HL-60 (cell line): ENCODE measurements around the gene AIRE.
"Not testable (repeated sequence)": the region's sequence is repeated elsewhere in the genome, so short reads cannot be mapped to it uniquely, and the experiment has no call there.

Experiments used
- DNase-seq, 2 experiments: peaks; one replicate each; pipeline ENCODE4 v3.0.0-alpha.2; 2010 to 2020; ENCODE audit warnings: low read depth in 1 of 2, low spot score in 1 of 2
- H3K27ac ChIP-seq: fragments of 250-450 bp; sonication (Bioruptor Pico); replicated peaks from 2 replicates; pipeline ENCODE4 v1.5.1; 2020; ENCODE audit warnings: mild to moderate bottlenecking, moderate library complexity
- H3K27me3 ChIP-seq: fragments of 250-450 bp; sonication (Bioruptor Pico); 2 replicates; pipeline ENCODE4 v1.5.1; 2021; ENCODE audit warnings: mild to moderate bottlenecking, moderate library complexity; ENCODE audit not compliant: insufficient read depth, poor library complexity, severe bottlenecking
- H3K4me3 ChIP-seq: replicated peaks from 2 replicates; pipeline ENCODE4 v1.5.1; 2011; ENCODE audit warnings: mild to moderate bottlenecking, control low read depth, low read length; ENCODE audit not compliant: insufficient read depth
- CTCF ChIP-seq: IDR thresholded peaks from one replicate; pipeline ENCODE4 v1.5.1; 2011; ENCODE audit warnings: low read length, control low read depth, inconsistent platforms; ENCODE audit not compliant: insufficient read depth
- GABPA ChIP-seq: IDR thresholded peaks from 2 replicates; pipeline ENCODE4 v1.6.1; 2012; ENCODE audit warnings: low read depth
- POLR2AphosphoS5 ChIP-seq: IDR thresholded peaks from 2 replicates; pipeline ENCODE4 v1.6.1; 2012; ENCODE audit warnings: low read depth
- REST ChIP-seq: IDR thresholded peaks from 2 replicates; pipeline ENCODE4 v1.6.1; 2012; ENCODE audit warnings: low read depth; ENCODE audit not compliant: insufficient replicate concordance
- SPI1 ChIP-seq: IDR thresholded peaks from 2 replicates; pipeline ENCODE4 v1.6.1; 2012; ENCODE audit warnings: low read depth, mild to moderate bottlenecking, borderline replicate concordance

AIRE gene

GRCh38 chr21:44300262-44300959, 14.7 kb downstream of the AIRE start:
- DNase-seq: peak; percentile 71 to 74
- Histone ChIP-seq H3K27ac (peak overlapping the region; percentile 59), H3K27me3 (no peaks in the 10 kb centered on the region), H3K4me3 (peak overlapping the region; percentile 88)
- no peak for TF ChIP-seq REST
- TF ChIP-seq POLR2AphosphoS5: no peak
- no peak for TF ChIP-seq GABPA
- TF ChIP-seq CTCF: no peak
- no peak for TF ChIP-seq SPI1

- Histone ChIP-seq H3K4me3 (peak overlapping the region; percentile 88), H3K27ac (peak overlapping the region; percentile 59), H3K27me3 (no peaks in the 10 kb centered on the region)
- no peak for TF ChIP-seq CTCF
- DNase-seq: peak in 1 of 2 experiments; percentile 8
Observed at GRCh38 chr21:44301141-44301540, 15.5 kb downstream of the AIRE start.

- peak; percentile 47; the same call in 1 of the 2 replicates for TF ChIP-seq SPI1
- TF ChIP-seq REST: no peak
- no peak for TF ChIP-seq GABPA
- peak; percentile 43 for TF ChIP-seq POLR2AphosphoS5
- no peaks in the 10 kb centered on the region for H3K27me3 ChIP-seq
- peak overlapping the region; percentile 88; the same call in 1 of the 2 replicates for H3K4me3 ChIP-seq
- 0 out of 2 replicates have a peak overlapping the region, but pooled peaks have one; percentile 0 for H3K27ac ChIP-seq
- DNase-seq: peak in 1 of 2 experiments; percentile 59
Observed at GRCh38 chr21:44301961-44302406, 16.3 kb downstream of the AIRE start.

GRCh38 chr21:44302573-44303401, 17.1 kb downstream of the AIRE start:
- H3K27me3 ChIP-seq, H3K4me3 ChIP-seq: not testable (repeated sequence)
- H3K27ac ChIP-seq: 0 out of 2 replicates have a peak overlapping the region, but pooled peaks have one; percentile 0
- DNase-seq: peak in 1 of 2 experiments; percentile 64
